GM19467 (cell line): ENCODE measurements around the gene MILR1.
"Not testable (repeated sequence)": the region's sequence is repeated elsewhere in the genome, so short reads cannot be mapped to it uniquely, and the experiment has no call there.

Experiments used
- ATAC-seq: cut with Tn5 transposase; IDR thresholded peaks from one replicate; pipeline ENCODE4 v1.9.1; 2021; ENCODE audit warnings: mild to moderate bottlenecking, moderate library complexity; ENCODE audit not compliant: unreplicated experiment

The MILR1 gene

GRCh38 chr17:64466834-64467233 lies 17.9 kb downstream of the MILR1 start:
- ATAC-seq: not testable (repeated sequence)

GRCh38 chr17:64470625-64471024 lies 21.7 kb downstream of the MILR1 start:
- no peak for ATAC-seq

DNA sequence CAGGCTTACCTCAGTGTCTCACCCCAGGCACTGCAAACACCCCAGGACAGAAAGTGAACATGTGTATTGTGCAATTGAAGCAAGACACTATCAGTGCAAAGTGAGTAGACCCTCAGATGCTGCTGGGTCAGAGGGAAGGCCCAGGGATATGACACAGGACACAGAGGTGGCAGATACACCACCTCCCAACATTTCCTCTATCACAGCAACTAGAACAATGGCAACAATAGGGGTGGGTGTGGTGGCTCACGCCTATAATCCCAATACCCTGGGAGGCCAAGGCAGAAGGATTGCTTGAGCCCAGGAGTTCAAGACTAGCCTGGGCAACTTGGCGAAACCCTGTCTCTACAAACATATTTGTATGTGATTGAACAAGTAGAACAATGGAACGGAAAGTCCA lies 22.5 kb downstream of the MILR1 start:
- no peak for ATAC-seq

DNA sequence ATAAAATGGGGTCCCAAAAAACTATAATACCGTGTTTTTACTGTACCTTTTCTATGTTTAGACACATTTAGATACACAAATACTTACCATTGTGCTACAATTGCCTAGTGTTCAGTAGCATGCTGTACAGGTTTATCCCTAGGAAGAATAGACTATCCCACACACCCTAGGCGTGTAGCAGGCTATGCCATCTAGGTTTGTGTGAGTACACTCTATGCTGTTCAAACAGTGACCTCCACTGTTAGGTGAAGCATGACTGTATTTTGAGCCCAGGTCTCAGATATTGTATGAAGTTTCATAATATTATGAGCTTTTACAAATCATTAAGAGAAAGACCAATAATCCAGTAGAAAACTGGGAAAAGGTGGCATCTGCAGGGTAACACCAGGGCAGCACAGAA lies 23.6 kb downstream of the MILR1 start:
- ATAC-seq: no peak

DNA sequence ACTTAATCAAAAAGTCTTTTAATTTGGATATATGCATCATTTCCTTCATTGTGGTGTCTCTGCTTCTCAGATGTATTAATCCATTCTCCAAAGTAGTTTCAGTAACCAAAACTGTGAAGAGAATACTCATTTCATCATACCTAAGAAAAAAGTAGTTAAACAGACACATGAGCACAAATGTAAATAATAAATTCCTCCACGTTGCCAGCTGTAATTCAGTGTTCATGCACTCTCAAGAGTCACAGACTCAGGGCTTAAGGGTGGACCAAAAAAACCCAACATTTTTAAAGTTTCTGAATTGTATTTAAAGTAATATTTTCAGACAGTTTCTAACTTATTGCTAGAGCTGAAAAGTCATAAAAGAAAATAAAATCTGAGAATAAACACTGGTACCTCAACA lies 28.9 kb downstream of the MILR1 start:
- ATAC-seq: no peak

GRCh38 chr17:64480951-64481350 lies 32.0 kb downstream of the MILR1 start:
- ATAC-seq: no peak

- no peak for ATAC-seq
These were observed 35.5 kb downstream of the MILR1 start for GRCh38 chr17:64484380-64484779.

DNA sequence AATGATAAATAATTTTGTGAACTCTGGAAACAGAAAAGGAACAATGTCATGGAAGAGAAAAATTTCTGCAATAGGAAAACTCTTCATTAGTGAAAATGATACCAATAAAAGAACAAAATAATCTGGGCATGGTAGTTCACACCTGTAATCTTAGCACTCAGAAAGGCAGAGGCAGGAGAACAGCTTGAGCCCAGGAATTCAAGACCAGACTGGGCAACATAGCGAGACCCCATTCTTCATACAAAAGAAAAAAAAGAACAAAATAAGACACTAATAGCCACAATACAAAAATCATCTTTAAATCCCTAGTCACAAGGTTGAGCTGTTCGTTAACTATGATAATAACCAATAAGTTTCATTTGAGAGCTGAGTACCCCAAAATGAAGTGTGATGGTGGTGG lies 39.4 kb downstream of the MILR1 start:
- ATAC-seq: no peak

GRCh38 chr17:64491034-64491860 lies 42.3 kb downstream of the MILR1 start:
- no peak for ATAC-seq

DNA sequence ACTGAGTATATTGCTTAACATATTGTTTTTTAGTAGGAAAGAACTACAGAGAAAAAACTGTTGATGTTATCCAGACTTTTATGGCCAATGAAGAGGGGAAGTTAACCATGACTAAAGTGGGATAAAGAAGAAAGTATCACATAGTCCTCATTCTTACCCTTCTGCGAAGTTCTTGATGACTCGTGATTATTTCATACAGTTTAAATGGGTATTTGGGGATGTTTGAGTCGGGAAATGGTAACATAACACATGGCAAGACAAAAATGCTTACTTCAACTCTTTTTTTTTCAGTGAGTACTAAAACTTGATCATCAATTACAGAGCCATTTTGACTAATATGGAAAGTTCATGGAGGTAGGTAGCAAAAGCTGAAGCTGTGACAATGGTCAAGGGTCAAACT lies 43.1 kb downstream of the MILR1 start:
- ATAC-seq: no peak

DNA sequence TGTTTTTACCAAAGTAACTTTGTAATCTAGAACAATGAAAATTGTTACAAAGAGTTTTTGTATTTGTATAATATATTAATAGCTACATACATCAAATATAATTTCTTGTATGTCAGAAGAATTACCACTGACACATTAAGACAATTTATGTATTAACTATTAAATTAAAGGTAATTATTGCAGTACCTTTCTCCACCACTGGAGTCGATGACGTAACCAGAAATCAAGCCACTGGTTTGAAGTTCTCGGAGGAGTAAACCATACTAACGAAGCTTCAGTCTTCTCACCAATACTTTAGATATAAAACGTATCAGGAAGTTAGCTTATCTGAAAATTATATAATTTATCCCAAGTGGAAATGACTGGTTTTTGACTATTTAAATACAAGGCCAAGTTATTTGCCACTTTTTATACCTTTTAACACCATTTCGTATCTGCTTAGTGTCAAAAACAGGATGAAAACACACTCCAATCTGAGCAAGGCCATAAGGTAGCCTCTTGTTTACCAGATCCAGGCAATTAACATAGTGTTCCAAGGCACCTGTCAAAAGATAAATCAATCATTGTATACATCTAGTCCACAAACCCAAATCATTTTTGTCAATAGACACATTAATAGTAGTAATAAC lies 43.7 kb downstream of the MILR1 start:
- no peak for ATAC-seq

- no peak for ATAC-seq
These were observed 45.2 kb downstream of the MILR1 start for GRCh38 chr17:64494121-64494520.

- ATAC-seq: not testable (repeated sequence)
These were observed 46.4 kb downstream of the MILR1 start for GRCh38 chr17:64495300-64495699.

DNA sequence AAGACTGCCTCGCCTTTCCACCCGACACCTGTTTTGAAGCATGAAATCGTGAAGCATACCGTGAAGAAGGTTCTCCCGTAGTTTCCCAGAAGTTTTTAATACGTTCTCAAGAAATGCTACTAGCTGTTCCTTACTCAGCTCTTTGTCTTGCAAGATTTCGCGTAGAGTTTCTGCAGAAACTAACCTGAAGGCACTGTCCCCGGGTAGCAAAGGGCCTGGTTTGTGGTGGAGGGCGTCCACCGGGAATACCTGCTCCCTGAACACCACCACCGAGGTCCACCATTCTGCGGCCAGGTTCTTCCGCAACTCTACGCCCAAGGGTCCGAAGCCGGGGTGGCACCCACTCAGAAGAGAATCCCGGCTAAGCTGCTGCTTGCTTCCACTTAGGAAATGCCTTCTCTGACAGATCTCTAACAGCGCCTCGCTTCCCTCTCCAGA lies 47.5 kb downstream of the MILR1 start:
- peak; percentile 22 for ATAC-seq

DNA sequence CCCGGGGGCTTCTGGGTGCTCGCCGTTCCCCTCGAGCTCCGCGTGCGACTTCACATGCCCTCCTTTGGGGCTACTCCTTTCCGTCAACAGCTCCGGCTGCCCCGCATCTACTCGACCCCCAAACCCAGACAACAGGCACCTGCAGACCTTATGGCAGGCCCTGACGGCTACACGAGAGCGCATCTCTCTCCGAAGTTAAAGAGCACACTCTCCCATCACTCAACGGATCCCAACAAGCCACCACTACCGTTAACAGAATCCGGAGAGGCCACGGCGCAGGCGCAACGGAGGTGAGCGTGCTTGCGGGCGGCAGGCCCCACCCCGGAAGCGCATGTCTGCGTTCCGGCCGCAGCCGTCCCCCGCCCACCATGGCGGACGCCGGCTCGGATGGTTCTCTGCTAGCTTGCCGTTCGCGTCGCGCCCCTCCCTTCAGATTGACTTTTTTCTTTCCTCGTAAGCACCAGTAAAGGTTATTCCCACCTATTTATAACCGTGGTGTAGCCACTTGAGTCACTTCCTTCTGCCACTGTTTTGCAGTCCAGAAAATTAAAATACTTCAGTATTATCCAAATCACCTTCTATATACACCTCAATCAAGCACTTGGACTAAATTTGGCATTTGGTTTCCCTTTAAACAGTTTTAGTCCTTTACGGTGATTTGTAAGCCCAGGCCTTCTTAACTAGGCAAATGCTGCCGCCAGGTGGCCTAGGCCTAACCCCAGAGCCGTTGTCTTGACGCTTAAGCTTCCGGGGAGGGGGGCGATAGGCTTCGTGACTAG lies 48.1 kb downstream of the MILR1 start, which contains the start of gene POLG2:
POLG2 (minus strand) TSS at position 269 of the 779 bp plus-strand sequence; CDS start at position 183, 86 bp downstream.
- peak; percentile 76 for ATAC-seq

- no peak for ATAC-seq
These were observed 48.7 kb downstream of the MILR1 start for GRCh38 chr17:64497565-64498035.

GRCh38 chr17:64498308-64499203 lies 49.6 kb downstream of the MILR1 start:
- no peak for ATAC-seq

DNA sequence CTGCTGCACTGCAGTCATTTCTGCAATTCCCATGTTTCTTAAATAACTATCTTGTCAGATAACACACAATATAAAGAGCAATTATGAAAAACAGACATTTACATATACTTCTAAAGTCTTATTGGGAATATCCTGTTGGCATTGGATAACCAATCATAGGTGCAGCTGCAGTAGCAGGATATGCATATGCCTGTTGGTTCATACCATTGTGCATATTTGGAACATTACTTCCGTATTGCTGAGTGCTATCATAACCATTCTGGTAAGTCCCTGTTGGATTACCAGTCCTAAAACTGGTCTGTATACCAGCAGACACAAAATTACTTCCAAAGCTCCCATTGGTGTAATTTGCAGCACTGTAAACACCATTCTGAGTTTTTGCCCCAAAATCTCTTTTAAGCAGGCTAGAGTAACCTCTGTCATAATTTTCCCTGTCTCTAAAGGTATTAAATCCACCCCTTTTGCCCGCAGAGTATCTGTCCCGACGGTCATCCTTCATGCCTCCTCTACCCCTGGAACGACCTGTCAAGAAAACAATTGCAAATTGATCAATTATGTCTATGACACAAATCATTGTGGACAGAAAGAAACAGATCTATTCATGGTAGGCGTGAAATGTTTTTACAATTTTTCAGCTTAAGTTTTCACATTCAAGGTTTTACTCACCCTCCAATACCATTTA lies 51.0 kb downstream of the MILR1 start:
- ATAC-seq: no peak

GRCh38 chr17:64500487-64500859 lies 51.6 kb downstream of the MILR1 start:
- no peak for ATAC-seq
